Measurements from ENCODE around the gene POC1B. TPM values are rescaled to one million over a fixed set of nuclear protein-coding genes. Genes with fewer than 3 reads are reported as not detected.

The POC1B gene
- total RNA-seq, 1 donor from 2014 or later, result 15.3 TPM

DNA sequence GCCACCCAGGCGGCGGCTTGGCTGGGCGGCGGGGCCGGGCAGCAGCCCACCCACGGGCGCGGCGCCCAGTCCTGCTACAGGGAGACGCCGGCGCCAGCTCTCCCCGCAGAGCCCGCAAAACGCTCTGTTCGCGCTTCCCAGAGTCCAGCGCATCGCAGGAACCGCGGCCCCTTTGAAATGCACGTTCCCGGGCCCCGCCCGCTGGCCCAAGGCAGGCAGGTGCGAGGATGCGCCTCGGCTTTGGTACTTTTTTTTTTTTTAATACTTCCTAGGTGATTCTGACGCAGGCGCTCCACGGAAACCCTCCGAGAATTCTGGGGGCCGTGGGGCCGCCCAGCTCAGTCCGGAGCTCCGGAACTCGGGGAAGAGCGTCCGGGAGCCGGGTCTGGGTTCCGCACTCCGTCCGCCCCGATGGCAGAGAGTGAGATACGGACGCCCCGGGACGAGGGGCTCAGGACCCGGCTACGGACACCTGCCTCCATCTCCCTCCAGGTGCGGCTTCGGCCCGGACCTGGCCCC, 483 bp downstream of the POC1B start:
- no peaks in the 10 kb centered on the region for H3K27me3 Mint-ChIP-seq
- H3K27ac Mint-ChIP-seq, result peak overlapping the region; percentile 65

DNA sequence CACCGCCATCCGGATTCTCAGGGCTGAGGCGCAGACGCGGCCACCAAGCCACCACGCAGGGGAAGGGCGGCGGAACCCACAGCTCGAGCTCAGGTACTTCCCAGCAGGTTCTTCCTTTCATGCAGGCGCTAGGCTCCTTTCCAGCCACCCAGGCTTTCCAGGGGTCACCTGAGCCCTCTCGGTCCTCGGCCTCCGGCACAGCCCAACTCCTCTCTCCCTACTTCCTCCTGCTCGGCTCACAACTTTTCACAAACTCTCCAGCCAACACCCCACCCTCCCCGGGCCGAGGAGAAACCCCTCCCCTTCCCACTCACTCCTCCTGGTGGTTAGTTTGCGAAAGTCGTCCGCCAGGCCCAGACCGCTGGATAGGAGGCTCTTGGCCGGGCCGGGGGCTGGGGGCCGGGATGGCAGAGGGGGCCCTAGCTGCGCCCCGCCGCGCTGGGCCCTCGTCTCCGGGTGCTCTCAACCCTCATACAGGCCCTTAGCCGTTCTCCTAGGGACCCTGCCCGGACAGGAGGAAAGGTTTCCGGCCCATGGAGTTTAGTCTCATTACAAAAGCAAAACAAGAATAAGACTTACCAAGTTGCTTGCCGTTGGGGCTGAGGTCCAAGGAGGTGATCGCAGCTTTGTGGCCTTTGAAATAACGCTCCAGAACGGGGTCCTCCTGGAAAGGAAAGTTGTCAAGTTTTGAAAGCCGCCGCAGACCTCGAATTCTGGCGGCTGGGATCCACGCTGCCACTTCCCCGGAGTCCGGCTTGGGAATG, 1.1 kb downstream of the POC1B start, which contains the start of gene GALNT4:
GALNT4 (minus strand) TSS at position 256 of the 764 bp plus-strand sequence; CDS start at position 9, 247 bp downstream.
- H3K36me3 Mint-ChIP-seq, result peaks cover 18% of the 10 kb centered on the region
- peak; percentile 90 for DNase-seq (ENCODE audit: extremely low spot score, unreplicated experiment)
- H3K9me3 Mint-ChIP-seq, result no peaks in the 10 kb centered on the region
- H3K4me1 Mint-ChIP-seq (ENCODE audit: unreplicated experiment), result peaks cover 34% of the 10 kb centered on the region
- peak within 1 kb of the TSS; percentile 88 for H3K27ac Mint-ChIP-seq
- TF ChIP-seq, protein P1, sequence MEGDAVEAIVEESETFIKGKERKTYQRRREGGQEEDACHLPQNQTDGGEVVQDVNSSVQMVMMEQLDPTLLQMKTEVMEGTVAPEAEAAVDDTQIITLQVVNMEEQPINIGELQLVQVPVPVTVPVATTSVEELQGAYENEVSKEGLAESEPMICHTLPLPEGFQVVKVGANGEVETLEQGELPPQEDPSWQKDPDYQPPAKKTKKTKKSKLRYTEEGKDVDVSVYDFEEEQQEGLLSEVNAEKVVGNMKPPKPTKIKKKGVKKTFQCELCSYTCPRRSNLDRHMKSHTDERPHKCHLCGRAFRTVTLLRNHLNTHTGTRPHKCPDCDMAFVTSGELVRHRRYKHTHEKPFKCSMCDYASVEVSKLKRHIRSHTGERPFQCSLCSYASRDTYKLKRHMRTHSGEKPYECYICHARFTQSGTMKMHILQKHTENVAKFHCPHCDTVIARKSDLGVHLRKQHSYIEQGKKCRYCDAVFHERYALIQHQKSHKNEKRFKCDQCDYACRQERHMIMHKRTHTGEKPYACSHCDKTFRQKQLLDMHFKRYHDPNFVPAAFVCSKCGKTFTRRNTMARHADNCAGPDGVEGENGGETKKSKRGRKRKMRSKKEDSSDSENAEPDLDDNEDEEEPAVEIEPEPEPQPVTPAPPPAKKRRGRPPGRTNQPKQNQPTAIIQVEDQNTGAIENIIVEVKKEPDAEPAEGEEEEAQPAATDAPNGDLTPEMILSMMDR (conservative IDR thresholded peaks at IDR 0.05), result peak; percentile 82
- no peaks in the 10 kb centered on the region for H3K27me3 Mint-ChIP-seq
- peak within 1 kb of the TSS; percentile 92 for H3K4me3 Mint-ChIP-seq

More for the DNA sequence above, 483 bp downstream of the POC1B start:
- H3K4me3 Mint-ChIP-seq, result peak overlapping the region; percentile 92
- no peaks in the 10 kb centered on the region for H3K9me3 Mint-ChIP-seq
- TF ChIP-seq, protein P1 (conservative IDR thresholded peaks at IDR 0.05), result no peak
- H3K36me3 Mint-ChIP-seq, result peaks cover 18% of the 10 kb centered on the region
- DNase-seq (ENCODE audit: extremely low spot score, unreplicated experiment), result peak; percentile 72
- H3K4me1 Mint-ChIP-seq (ENCODE audit: unreplicated experiment), result peaks cover 34% of the 10 kb centered on the region

DNA sequence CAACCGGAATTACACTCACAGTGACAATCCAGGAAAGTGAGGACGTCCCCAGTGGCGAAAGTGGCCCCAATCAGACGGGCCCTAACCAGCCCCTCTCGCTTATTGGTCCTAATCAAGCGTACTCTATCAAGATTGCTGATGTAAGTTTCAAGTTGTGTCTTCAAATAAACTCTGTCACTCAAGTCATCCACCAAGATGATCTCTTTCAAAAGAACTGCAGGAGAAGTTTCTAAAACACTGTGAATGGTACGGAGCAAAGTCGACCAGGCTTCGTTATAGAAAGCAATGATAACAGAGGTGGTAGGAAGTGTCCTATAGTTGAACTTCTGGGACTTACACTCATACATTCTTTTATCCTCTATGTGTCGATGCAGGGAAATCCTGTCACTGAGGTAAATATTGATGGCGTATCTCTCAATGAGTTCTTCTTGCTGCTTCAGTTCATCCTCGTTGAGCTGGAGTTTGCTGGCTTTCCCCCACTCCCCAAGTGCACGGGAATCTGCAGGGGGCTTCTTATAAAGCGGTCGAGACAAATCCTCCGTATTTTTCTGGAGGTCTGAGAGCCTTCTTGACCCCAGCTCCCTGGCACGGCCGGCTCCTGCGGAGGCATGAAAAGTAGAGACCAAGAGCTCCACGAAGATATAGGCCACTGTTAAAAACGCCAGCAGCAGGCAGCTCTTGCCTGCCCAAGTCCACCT, 1.9 kb downstream of the POC1B start:
- peaks cover 18% of the 10 kb centered on the region for H3K36me3 Mint-ChIP-seq

DNA sequence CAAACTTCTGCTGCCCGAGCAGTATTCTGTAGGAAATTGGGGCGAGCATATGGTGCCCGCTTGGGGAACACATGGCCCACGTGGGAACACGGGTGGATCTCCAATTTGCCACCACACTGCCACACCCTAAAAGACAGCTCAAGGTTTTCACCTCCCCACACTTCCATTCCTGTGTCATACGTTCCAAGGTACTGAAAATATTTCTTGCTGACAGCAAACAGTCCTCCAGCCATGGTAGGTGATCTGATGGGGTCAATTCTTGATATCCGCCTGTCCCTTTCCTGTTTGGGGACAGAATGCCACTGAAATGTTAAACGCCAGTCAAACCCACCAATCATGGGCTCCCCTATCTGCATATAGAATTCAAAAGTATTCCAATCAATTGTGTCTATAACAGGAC, 2.5 kb downstream of the POC1B start:
- peaks cover 30% of the 10 kb centered on the region for H3K4me1 Mint-ChIP-seq (ENCODE audit: unreplicated experiment)
- H3K27me3 Mint-ChIP-seq, result no peaks in the 10 kb centered on the region
- peaks cover 24% of the 10 kb centered on the region for H3K36me3 Mint-ChIP-seq
- no peak for DNase-seq (ENCODE audit: extremely low spot score, unreplicated experiment)
- no peaks in the 10 kb centered on the region for H3K9me3 Mint-ChIP-seq
- peak overlapping the region; percentile 92 for H3K4me3 Mint-ChIP-seq
- no peak overlapping the region for H3K27ac Mint-ChIP-seq
- TF ChIP-seq, protein P1 (conservative IDR thresholded peaks at IDR 0.05), result no peak

More for the DNA sequence above, 1.9 kb downstream of the POC1B start:
- Mint-ChIP-seq H3K9me3 (no peaks in the 10 kb centered on the region), H3K27me3 (no peaks in the 10 kb centered on the region), H3K4me1 (ENCODE audit: unreplicated experiment) (peaks cover 30% of the 10 kb centered on the region), H3K27ac (peak overlapping the region; percentile 88), H3K4me3 (peak overlapping the region; percentile 92)
- DNase-seq (ENCODE audit: extremely low spot score, unreplicated experiment), result no peak
- TF ChIP-seq, protein P1 (conservative IDR thresholded peaks at IDR 0.05), result no peak

DNA sequence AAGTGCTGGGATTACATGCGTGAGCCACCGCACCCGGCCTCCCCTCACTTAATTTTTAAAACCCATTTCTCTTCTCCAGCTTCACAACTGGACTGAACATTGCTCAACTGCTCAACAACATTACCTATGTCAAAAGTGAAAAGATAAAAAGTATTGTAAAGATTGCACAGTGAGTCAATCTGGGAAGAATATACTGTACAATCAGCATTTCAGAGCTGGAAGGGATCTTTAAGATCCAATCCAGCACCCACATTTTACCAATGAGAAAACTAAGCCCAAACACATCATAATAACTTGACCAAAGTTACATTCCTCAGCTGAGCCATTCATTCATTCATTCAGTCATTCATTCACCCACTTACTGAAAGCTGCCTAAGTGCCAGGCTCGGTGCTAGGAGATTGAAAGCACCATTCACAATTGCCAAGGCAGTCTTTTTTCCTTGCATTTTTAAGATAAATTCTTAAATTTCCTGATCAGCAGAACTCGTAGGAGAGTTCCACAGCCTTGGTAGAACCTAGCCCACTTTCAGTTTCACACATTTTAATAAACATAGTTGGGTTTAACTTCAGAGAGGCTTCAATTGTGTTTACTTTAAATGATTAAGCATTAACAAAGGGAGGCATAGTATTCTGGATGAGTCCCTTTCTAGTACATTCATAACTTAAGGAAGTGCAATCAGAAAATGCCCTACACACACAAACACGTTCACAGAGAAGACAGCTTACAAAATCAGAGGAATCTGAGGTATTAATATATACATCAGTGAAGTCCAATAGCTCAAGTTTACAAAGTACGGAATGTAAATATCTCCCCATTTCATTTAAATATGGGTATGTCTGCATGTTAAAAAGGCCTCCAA, 4.3 kb downstream of the POC1B start:
- Mint-ChIP-seq H3K27me3 (no peaks in the 10 kb centered on the region), H3K4me1 (ENCODE audit: unreplicated experiment) (peaks cover 30% of the 10 kb centered on the region), H3K36me3 (peaks cover 24% of the 10 kb centered on the region), H3K27ac (peak overlapping the region; percentile 5), H3K4me3 (peak overlapping the region; percentile 55), H3K9me3 (no peaks in the 10 kb centered on the region)
- no peak for DNase-seq (ENCODE audit: extremely low spot score, unreplicated experiment)
- TF ChIP-seq, protein P1 (conservative IDR thresholded peaks at IDR 0.05), result no peak
